Measurements from ENCODE around the gene ZNF397. TPM values are rescaled to one million over a fixed set of nuclear protein-coding genes. Genes with fewer than 3 reads are reported as not detected.
A peak's percentile ranks its signal among the peaks of the same experiment; 100 is the strongest.
"Not testable (repeated sequence)": the region's sequence is repeated elsewhere in the genome, so short reads cannot be mapped to it uniquely, and the experiment has no call there.

ZNF397 gene
- total and polyA plus RNA-seq, 9 of the 15 experiments (the other 6 are each of a cell fraction or from before 2014, with no cell fraction given): 6.4 to 24.2 (median 19.3) TPM

GRCh38 chr18:35205199-35205712, 35.6 kb upstream of the ZNF397 start (continued):
- TF ChIP-seq ZNF280A (IDR thresholded peaks at IDR 0.05; ENCODE audit: low read depth, partially characterized antibody) (peak; percentile 80), NKRF (IDR thresholded peaks at IDR 0.05; ENCODE audit: borderline replicate concordance) (no peak), RB1 (IDR thresholded peaks at IDR 0.05; ENCODE audit: low read depth) (no peak)

- H3K27ac ChIP-seq (ENCODE audit: extremely low read depth, low read depth, low read length); intact Hi-C loops (cut with micrococcal nuclease); ATAC-seq; CTCF ChIA-PET (ENCODE audit: low intra/inter-chr PET ratio); H3K9me3 ChIP-seq (replicated peaks; ENCODE audit: control insufficient read depth, insufficient read depth, low read depth, low read length); H3K9ac ChIP-seq (ENCODE audit: insufficient read depth in 1 of 2, low read depth in 2 of 2, low read length in 2 of 2); H4K20me1 ChIP-seq (replicated peaks; ENCODE audit: control insufficient read depth, insufficient read depth, low read length); FAIRE-seq; POLR2A ChIA-PET; H3K79me2 ChIP-seq (ENCODE audit: control insufficient read depth, insufficient read depth, low read length); H3K4me2 ChIP-seq (ENCODE audit: insufficient read depth, low read length); H3K9me1 ChIP-seq (ENCODE audit: control insufficient read depth, insufficient read depth, low read length); BruUV-seq (replicated peaks); H2AFZ ChIP-seq (ENCODE audit: low read depth, low read length); in situ Hi-C loops (cut with MboI); DNase-seq (ENCODE audit: extremely low read depth in 1 of 4, low spot score in 3 of 4); H3K27me3 ChIP-seq (ENCODE audit: control insufficient read depth in 2 of 2, insufficient read depth in 2 of 2, low read length in 2 of 2); H3K4me3 ChIP-seq; H3K4me1 ChIP-seq (replicated peaks in 1 of 2; ENCODE audit: control insufficient read depth in 2 of 2, insufficient read depth in 2 of 2, low read length in 2 of 2); H3K36me3 ChIP-seq (ENCODE audit: control insufficient read depth, insufficient read depth, low read length): not testable (repeated sequence)
- WGBS (ENCODE audit: insufficient coverage, low coverage, missing lambda C conversion rate): 59% methylated on average over 13 of the region's 30 CpGs
Observed at GRCh38 chr18:35205746-35206458, 34.9 kb upstream of the ZNF397 start.

Measured in K562 (cell line).